Measurements from ENCODE around the gene OR6X1.

GRCh38 chr11:123729602-123730001 lies 24.7 kb downstream of the OR6X1 start:
- TF ChIP-seq CTCF (conservative IDR thresholded peaks at IDR 0.05; ENCODE audit: low read length) (no peak), EZH2phosphoT487 (IDR thresholded peaks at IDR 0.05; ENCODE audit: borderline replicate concordance, low read depth, low read length) (no peak)
